DMS 273 treated with DMSO at 0.1 percent for 48 hours (cell line): Measurements from ENCODE around the gene ERAL1.
"Not testable (repeated sequence)": the region's sequence is repeated elsewhere in the genome, so short reads cannot be mapped to it uniquely, and the experiment has no call there.

Experiments
- DNase-seq: peaks from one replicate; lab custom pipeline; 2025; lab: John Stamatoyannopoulos, UW

Gene ERAL1

DNA sequence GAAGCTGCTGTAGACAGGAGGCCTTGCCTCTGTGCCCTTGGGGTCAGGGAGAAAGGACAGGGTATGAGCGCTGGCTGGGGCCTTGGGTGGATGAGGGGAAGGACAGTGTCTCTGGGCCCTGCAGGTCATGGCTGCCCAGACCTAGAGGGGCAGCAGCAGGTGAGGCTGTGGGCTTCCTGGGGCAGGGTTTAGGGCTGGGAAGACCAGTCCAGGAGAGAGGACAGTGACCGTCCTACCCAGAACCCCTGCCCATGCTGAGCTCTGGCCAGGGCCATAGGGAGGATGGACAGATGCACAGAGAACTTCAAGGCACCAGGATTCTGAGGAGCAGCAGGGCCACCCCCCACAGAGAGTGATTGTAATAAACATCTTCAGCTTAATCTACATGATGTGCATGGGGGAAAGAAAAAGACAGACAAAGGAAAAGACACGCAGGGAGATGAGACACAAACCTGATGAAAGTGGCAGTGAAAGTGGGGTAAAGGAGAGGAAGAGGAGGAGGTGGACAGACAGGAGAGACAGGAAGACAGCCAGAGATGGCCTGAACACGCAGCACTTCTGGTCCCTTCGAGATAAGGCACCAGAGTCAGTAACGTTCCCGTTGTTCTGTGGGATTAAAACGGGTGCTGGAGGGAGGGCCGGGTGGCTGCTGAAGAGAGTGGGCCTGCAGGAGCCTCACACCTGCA lies 25.2 kb downstream of the ERAL1 start:
- no peak for DNase-seq

GRCh38 chr17:28880572-28880945 lies 25.7 kb downstream of the ERAL1 start:
- no peak for DNase-seq

DNA sequence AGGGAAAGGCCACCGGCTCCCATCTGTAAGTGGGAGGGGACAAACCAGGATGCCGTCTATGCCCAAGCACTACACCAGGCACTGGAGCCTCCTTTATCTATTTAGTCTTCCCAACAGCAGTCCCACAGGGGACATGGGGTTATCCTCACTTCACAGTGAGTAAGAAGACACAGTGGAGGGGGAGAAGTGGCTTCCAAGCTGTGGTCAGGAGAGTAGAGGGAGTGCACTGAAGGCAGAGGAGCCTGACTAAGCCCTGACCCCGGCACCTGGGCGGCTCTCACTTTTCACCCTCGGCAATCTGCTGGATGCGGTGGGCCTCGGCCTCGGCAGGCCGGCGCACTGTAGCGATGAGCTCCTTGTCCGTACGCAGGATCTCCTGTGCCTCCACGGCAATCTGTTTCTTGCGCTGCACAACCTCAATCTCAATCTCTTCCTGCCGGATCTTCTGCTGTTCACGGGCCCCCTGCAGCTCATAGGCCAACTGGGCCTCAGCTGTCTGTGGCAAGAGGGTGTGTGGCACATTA lies 26.8 kb downstream of the ERAL1 start:
- no peak for DNase-seq

DNA sequence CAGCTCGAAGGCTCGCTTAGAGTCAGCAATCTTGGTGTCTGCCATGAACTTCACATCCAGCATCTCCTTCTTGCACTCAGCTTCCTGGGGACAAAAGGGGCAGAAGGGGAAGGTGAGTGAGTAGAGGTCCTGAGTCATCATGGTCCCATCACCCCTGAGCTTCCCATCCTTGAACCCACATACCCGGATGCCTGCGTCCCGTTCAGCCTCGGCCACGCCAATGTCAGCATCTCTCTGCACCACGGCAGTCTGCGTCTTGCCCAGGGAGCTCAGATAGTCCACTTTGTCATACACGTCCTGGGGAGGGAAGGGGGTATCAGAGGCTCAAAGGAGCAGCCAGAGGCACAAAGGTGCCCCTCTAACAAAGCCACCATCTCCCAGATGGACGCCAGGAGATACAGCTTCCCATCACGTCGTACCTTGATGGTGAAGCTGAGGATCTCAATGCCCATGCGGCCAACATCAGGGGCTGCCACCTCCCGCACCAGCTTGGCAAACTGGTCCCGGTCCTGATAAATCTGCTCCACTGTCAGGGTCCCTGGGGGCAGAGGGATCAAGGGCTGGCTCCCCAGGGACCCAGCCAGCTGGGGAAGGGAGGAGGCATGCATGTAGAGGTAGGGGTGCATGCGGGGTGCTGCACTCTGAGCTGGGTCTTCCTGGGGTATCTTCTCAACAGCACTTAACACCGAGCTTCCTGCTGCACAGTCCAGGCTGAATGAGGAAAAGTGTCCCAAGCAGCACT lies 27.5 kb downstream of the ERAL1 start:
- no peak for DNase-seq

- no peak for DNase-seq
These were observed 29.3 kb downstream of the ERAL1 start for GRCh38 chr17:28883967-28884702.

GRCh38 chr17:28885363-28885762 lies 30.5 kb downstream of the ERAL1 start:
- DNase-seq = no peak

DNA sequence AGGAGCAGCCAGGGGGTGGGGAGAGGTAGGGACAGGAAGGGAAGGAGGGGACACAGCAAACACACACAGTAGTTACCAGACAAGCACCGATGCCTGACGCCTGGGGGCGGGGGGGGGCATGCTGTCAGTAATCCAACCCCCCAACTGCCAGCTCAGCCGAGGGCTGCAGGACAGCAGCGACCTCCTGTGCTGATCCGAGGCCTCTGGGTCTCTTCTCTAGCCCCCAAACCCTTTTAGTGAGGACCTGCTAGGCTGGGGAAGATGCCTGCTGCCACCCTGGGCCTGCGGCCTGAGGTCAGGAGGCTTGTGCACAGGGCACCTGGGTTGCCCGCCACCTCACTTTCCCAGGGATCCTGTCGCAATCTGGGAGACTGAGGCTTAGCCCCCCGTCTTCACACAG lies 31.1 kb downstream of the ERAL1 start:
- DNase-seq = no peak

DNA sequence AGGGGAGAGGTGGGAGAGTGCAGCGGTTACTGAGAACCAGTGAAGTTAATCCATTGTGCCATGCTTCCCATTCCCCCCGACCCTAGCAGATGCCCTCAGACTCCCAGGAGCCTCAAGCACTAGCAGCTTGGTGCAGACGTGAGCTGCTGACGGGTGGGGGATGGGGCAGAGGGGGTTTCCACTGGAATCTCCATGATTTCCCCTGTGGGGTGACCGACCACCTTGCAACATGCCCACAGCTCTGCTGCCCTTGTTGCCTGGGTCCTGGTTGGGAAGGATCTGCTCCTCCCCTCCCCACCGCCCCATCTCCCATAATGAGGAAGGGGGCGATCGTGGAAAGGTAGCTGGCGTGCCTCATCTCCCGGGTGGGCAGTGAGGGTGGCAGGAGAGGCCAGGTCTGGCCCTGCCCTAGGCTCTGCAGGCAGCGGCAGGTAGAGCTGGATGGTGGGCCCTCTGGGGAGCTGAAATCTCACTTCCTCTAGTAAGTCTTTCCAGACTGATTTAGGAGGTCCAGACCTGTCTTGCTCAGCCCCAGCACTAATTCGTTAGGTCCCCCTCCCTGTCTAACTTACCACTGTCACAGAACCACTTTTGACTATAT lies 33.2 kb downstream of the ERAL1 start:
- DNase-seq = no peak

GRCh38 chr17:28888832-28889231 lies 34.0 kb downstream of the ERAL1 start:
- no peak for DNase-seq

DNA sequence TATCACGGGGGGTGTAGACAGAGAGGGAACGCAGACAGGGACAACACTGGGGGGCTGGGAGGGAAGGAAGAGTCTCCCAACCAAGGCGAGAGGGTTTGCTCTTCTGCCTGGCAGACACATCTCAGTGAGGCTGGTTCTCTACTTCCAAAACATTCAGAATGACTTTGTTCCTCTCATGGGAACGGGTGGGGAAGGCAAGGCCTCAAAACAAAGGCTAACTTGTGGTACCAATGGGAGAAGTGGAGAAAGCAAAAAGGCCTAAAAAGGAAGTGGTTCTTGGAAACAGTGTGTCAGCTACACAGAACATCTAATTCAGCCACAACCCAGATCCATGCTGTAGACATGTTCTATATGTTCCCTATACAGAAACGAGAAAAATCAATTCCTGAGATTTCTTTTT lies 35.2 kb downstream of the ERAL1 start:
- no peak for DNase-seq

- no peak for DNase-seq
These were observed 36.4 kb downstream of the ERAL1 start for GRCh38 chr17:28891201-28891600.

DNA sequence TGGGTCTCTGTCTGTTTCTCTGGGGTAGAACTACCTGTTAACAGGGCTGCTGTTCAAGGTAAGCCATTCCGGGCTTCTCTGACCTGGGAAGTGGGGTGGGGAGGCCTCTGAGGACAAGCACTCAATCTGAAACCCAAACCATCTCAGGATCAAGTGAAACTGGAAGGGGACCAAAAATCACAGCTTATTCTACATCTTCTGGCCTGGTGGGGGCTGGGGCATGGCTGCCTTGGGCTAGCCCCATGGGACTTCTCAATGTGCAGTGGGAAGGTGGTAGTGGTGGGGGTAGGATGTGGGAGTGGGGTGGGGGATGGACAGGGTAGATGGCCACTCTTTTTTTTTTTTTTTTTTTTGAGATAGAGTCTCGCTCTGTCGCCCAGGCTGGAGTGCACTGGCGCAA lies 37.2 kb downstream of the ERAL1 start:
- DNase-seq = no peak

DNA sequence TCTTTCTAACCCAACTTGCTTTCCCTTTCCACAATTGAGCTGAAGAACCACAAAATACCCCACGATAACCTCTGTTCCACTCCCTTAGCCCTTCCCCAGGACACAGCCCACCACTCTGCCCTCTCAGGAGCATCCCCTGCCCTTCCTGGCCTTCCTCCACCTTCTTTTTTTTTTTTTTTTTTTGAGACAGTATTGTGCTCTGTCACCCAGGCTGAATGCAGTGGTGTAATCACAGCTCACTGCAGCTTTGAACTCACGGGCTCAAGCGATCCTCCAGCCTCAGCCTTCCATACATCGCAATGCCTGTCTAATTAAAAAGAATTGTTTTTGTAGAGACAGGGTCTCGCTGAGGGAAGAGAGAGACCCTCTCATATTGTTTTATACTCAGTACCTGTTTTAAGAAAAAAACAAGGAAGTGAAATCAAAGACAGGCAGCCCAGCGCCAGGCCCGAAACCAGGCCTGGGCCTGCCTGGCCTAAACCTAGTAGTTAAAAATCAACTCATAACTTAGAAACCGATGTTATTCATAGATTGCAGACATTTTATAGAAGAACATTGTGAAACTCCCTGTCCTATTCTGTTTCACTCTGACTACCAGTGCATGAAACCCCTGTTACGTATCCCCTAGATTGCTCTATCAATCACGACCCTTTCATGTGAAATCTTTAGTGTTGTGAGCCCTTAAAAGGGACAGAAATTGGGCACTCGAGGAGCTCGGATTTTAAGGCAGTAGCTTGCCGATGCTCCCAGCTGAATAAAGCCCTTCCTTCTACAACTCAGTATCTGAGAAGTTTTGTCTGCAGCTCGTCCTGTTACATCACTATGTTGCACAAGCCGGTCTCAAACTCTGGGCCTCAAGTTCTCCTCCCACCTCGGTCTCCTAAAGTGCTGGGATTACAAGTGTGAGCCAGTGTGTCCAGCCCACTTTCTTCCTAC lies 38.7 kb downstream of the ERAL1 start:
- DNase-seq = not testable (repeated sequence)

GRCh38 chr17:28895794-28896447 lies 41.1 kb downstream of the ERAL1 start:
- DNase-seq = no peak

DNA sequence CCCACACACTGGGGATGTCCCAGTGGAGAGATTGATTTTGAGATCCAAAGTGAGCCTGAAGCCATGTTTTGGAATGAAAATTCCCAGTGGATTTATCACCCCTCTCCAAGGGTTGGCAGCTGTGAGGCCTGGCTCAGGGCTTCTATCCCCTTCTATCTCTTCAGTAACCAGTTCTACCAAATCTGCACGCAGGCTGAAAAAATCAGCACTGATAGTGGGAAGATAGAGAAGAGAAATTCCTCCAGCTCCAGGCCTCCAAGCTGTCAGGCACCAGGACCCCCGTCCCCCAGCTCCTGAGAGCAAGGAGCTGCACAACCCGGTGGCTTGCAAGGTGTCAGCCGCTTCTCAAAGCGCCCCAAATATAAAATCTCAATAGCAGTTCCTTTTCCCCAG lies 41.7 kb downstream of the ERAL1 start:
- DNase-seq = no peak

- DNase-seq = no peak
These were observed 42.3 kb downstream of the ERAL1 start, which contains the start of gene FLOT2 for GRCh38 chr17:28896884-28897768. Gene FLOT2 (minus strand): TSS chr17:28897733. CDS start chr17:28897574, 159 bp downstream.

- DNase-seq = no peak
These were observed 43.1 kb downstream of the ERAL1 start for GRCh38 chr17:28897769-28898526.

DNA sequence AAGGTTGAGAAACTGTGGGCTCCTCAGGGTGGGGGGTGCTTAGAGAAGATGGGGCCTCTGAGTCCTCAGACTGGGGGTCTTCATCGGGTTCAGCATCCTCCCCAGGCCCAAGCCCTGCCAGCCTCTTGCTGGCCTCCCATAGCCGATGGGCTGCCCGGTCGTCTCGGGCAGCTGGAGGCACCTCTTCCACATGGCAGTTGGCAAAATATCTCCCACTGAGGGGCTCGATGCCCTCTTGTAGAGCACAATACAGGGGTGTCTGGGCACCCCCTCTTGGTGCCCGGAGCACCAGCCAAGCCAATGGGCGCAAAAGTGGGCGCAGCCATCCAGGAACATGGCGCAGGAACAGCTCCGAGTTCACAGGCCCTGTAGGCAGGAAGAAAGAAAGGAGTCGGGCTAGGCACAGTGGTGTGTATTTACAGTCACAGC lies 43.7 kb downstream of the ERAL1 start:
- DNase-seq = no peak
